Lung microvascular endothelial cell (primary cell): ENCODE results near the gene SNX18. TPM values are rescaled to one million over a fixed set of nuclear protein-coding genes. Genes with fewer than 3 reads are reported as not detected.

Experiments used
- DNase-seq, 2 donors: peaks; one replicate each; pipeline versions ENCODE4 v3.0.0 to v3.0.0-alpha.2; 2010; ENCODE audit warnings: low read depth in 2 of 2
- total RNA-seq: library from RNA; depleted of rRNA; stranded (reverse); fragments of >200 nt; gene quantifications from 2 replicates; pipeline ENCODE4 v1.2.1, GENCODE V29; 2014

The SNX18 gene
- total RNA-seq, 1 donor from 2014 or later, result 11.3 TPM

DNA sequence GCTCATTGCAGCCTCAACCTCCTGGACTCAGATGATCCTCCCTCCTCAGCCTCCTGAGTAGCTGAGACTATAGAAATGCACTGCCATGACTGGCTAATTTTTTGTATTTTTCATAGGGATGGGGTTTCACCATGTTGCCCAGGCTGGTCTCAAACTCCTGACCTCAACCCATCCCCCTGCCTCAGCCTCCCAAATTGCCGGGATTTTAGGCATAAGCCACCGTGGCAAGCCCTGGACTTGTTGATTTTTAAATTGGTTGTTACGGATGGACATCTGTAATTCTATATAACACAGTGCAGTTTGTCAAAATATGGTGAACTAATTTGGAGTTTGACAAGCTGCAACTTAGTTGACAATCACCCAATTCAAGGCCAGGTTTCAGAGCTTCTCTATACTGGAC is 22.7 kb downstream of the SNX18 start:
- no peak for DNase-seq

DNA sequence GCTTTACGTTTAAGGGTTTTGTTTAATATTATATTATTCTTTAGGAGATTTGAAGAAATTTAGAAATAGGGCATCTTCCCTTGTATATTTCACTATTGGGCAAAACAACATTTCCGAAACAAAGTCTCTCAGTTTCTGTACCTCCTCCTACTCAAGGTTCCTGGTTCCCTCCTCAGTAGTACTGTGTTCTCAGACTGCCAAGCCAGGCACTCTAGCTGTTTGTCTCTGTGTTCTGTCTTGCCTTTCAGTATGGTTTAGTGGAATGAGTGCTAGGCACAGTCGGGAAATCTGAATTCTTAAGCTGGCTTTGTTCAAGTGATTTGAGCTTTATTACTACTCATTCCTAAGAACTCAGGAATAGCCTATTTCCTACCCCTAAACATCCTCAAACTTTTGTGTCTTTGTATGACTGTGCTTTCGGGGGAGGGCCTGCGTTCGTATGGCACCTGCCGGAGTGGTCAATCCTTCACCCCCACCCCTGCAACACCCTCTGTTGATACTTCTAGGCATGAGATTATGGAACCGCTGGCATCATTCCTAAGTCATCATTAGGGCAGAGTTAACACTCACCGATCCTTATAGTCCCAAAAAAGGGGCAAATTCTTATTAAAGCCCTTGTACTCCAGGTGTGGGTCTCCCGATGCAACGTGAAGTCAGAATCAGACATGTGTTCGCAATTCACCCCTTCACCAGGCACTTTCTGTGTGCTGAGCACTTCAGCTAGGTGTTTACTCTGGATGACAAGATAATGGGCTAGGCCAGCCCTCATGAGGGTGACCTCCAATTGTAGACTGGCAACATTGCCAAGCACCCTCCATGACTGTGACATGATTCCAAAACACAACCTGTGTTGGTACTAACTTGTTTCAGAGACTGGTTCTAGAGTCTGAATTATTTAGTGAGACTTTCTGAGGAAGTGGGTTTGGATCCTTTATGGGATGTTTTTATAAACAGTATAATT is 24.5 kb downstream of the SNX18 start:
- DNase-seq, result no peak

DNA sequence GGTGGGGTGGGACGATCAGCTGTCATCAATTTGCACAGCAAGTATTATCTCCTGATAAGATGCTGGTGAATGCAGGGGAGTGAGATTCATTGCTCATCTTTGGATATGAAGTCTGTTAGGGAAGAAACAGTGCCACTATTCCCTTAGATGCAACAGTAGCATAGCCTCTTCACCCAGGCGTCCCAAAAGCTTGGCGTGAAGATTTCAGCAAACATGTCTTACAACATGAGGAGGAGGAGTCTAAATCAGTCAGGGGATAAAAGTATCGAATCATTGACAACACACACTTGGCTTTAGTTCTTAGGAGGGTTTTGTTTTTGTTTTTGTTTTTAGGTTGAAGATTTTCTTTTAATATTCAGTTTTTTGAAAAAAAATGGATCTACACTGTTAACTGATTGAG is 26.5 kb downstream of the SNX18 start:
- DNase-seq, result no peak

DNA sequence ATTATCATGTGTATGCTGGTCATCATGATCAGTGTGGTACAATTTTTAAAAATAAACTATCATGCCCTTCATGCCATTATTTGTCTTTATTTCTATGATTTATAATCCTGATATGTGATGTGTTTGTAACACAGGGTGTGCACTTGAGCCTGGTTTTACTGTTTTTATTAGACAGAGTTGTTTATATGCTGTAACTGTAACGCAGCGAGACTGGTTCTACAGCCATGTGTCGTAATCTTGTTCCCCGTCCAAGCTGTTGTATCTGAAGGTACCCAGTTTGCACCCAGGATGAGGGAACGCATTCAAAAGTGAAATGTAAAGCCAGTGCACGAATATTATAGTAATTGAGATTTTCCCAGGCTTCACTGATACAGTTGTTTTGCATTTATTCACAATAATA is 28.2 kb downstream of the SNX18 start:
- no peak for DNase-seq

DNA sequence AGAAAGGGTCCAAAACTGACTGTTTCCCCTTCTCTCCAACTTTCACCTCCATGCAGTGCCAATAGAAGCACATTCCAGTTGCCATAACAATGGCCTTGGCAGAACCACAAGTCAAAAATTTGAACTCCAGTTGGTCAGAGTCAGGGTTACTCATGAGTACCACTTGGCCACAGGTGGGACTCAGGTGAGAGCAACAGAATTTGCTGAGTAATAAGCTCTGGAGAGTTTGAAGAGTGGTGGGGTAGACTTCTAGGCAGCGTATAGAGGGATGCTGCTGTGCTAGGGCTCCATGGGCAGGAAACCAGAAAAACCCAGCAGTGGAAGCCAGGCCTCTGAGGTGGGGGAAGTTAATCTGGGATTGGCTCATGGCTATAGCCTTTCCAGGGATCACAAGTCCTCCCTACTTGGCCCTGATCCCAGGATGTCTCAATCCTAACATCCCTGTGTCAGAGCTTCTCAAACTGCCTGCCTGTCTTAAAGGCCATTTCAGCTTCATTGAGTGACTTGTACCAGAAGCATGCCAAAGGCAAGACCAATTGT is 30.2 kb downstream of the SNX18 start:
- DNase-seq, result peak; percentile 47 to 51

DNA sequence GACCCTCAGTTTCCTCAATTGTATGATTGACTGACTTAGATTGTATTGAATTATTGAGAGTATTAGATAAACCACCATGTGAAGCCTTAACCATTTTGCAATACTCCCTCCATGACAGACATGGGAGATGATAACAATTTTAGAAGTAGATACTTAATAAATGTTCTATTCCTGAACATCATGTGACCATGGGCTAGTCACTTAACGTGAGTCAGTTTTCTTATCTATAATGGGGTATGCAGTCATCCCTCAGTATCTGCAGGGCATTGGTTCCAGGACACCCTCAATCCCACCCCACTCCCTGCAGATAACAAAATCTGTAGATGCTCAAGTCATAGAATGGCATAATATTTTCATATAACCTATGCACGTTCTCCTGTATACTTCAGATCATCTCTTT is 31.0 kb downstream of the SNX18 start:
- DNase-seq, result no peak

DNA sequence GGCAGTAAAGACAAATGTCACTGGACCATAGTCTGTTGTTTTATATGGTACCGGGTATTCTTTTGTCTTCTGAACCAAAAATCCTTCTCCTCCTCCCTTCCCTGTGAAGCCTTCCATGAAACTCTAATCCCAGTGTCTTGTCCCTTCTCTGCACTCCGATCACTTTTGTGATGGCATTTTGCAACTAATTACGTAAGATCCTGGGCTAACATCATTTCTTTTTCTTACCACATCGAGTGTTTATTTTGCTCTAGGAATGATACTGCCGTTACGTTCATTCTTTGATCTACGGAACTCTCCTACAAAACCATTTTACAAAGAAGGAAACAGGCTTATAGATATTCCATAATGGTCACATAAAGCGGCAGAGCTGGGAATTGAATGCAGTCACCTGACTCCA is 33.7 kb downstream of the SNX18 start:
- no peak for DNase-seq

DNA sequence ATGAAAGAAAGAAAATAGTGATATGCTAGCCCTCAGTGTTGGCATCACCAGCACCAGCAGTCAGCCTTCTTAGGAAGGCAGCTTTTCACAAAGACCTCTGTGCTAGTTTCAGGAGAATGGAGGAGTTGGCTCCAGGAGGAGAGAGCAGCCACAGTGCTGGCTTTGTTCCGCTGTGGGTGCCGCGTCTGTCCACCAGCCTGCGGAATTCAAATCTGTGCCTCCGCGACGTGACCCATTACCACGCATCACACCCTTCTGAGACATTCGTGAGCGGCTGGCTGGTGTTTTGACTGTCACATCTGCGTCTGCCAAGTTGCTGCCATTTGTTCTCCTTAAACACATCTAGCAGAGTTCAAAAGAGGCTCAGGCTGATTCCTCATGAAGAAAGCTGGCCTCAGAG is 34.4 kb downstream of the SNX18 start:
- DNase-seq, result no peak

DNA sequence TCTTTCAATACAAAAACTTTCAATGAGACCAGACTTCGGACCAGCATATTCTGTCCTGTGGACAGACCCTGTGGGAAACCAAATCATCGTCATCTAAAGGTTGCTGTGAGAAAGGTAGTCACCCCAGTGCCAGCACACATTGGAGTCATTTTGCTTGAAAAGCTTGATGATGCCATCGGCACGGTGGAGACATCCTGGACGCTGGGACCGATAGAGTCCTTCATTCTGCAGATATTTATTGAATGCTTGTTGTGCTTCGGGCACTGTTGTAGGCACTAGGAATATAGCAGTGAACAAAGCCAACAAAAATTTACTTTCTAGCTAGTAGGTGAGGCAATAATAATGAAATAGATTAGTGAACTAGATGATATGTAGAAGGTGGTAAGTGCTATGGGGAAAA is 34.9 kb downstream of the SNX18 start:
- DNase-seq, result no peak

DNA sequence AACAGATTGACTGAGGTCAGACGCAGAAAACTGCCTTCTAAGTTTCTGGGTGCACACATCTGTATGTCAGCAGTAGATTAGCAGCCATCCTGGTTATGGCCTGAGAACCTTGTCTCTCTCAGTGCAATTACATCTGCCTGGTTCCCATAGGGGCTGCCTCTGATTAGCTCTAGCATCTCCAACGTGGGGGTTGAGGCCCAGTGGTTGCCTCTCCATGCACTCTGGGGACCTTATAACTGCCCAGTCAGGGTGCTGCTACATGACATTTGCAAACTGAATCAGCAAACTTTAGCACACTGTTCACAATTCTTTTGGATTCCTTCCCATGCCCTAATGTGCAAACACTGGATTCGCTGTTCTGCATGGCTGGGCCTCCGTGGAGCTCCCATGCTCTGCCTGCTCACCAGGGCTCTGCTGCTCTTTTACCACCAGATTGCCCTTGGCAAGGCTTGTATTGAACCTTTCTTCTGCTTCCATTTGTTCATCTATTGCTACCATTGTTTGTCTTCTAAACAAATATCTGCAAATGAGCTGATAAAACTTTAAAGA is 36.2 kb downstream of the SNX18 start:
- no peak for DNase-seq

DNA sequence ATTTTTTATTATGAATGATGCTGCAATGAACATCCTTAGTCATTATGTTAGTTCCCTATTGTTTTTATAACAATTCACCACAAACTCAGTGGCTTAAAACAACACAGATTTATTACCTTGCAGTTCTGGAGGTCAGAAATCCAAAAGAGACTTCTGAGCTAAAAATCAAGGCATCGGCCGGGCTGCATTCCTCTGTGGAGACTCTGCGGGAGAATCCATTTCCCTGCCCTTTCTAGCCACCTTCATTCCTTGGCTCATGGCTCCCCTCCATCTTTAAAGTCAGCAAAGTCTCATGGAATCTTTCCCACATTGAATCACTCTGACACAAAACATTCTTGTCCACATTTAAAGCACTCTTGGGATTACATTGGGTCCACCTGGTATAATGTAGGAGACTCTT is 38.6 kb downstream of the SNX18 start:
- DNase-seq, result peak in 1 of 2 donors; percentile 35

DNA sequence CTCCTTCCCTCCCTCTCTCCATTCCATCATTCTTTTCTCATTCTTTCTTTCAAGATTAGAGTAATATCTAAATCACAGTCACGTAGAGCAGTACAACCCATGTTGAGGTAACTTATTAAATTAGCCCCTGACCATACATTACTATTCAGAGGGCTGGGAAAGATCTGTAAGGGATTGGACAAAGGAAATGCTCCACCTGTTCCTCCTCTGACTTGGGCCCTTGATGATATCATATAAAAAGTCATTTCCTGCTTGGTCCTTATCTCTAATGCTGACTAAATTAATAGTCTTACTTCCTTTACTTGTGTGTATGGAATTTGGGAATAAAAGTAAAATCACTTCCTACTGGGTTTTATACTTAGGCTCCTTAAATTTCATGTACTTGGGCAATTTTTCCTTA is 40.8 kb downstream of the SNX18 start:
- DNase-seq, result peak in 1 of 2 donors; percentile 63

DNA sequence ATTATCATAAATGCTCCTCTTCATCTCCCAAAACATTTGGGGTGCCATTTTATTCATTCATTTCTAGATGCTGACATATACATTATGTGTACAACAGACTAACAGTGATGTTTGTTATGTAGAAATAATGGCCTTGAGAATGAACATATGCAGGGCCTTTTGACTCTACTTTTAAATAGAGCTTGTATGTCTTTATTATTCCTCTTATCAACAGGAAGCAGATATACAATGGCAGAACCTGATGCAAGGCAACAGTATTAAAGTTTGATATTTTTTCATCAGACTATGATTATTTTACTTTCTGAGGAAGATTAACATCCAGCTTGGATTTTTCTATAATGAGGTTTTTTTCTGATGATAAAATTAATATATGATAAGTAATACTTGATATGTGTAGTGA is 44.1 kb downstream of the SNX18 start:
- peak; percentile 20 to 21 for DNase-seq

DNA sequence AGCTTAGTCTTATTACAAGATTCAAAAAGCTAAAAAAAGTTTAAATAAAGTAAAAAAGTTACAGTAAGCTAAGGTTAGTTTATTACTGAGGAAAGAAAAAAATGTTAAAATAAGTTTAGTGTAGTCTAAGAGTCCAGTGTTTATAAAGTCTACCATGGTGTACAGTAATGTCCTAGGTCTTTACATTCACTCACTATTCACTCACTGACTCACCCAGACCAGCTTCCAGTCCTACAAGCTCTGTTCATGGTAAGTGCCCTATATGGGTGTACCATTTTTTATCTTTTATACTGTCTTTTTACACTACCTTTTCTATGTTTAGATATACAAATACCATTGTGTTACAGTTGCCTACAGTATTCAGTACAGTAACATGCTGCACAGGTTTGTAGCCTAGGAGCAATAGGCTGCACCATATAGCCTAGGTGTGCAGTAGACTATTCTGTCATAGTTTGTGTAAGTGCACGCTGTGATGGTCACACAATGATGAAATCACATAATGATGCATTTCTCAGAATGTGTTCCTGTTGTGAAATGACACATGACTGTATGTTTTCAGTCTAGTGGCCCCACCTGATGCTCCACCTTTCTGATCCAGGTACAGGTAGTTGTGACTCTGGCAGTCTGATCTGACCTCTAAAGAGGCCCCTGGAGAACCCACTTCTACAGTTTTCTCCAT is 45.7 kb downstream of the SNX18 start:
- no peak for DNase-seq

DNA sequence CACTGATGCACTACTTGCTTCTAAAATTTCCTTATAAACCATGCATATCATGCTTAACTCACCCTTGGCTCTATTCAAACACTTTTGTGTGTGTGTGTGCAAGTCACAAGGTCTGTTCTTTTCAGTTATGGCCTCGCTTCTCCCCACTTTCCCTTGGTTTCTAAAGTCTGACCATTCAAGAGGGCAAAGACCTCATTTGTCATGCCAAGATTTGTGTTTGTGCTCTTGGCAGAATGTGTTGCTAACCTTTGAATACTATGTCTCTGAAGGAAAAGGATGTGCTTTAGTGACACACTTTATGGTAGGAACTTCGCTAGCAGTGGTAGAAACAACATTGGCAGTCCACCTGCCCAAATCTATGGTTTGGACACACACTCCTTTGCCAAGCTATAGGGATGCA is 50.4 kb downstream of the SNX18 start:
- DNase-seq, result no peak

DNA sequence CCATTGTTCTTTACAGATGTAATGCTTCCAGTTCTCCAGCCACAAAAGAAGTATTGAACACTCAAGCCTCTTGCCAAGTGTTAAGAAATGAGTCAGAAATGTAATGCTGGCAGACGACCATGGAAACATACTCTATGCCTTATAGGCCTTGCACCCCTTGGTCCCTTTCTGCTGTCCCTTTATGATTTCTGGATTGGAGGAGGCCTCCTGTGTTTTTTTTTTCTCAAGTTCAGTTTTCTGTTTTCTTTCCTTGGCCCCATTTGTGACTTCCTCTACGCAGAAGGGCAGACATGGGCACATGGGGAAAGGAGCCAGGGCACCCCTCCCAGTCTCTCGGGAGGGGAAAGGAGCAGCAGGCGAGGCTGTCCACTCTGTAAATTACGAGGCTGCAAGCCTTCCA is 53.4 kb downstream of the SNX18 start:
- DNase-seq, result peak in 1 of 2 donors; percentile 58

DNA sequence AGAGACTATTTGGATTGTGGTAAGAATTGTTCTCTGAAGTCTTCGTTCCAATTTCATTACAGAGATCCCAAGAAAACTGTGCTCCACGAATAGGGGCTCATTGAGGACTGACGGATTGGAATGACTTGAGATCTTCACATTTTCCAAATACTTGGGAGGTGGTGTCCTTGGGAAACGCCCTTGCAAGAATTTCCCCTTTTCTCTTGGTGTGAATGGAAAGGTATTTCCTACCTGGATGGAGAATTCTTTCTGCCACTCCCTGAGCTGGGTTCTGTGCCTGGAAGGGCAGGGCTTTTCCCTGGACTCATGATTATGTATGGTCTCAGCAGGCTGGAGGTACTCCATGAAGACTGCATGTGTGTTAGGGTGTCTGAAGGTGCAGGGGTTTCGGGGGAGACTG is 53.9 kb downstream of the SNX18 start:
- DNase-seq, result no peak

DNA sequence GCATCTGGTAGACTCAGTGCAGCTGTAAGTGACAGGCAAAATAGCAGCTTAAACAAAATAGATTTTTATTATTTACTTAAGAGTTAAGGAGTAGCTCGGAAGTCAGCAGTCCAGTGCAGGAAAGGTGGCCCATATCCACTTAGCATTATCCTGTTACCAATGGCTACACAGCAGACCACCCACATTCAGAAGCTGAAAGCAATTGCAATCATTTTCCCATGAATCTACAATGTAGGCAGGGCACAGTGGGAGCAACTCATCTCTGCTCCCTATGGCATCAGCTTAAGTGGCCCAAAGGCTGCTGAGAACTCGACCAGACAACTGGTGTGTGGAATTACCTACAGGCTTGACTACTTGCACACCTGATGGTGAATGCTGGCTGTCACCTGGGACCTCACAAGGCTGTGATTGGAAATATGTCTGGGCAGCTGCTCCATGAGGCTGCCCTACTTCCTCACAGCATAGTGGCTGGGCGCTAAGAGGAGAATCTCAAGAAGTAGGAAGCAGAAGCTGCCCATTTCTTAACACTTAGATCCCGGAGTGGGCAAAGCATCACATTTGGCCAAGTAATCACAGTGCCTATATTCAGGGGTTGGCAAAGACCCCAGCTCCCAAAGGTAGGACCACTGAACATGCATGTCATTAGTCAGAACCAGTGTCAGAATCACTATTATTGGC is 56.4 kb downstream of the SNX18 start:
- DNase-seq, result no peak

DNA sequence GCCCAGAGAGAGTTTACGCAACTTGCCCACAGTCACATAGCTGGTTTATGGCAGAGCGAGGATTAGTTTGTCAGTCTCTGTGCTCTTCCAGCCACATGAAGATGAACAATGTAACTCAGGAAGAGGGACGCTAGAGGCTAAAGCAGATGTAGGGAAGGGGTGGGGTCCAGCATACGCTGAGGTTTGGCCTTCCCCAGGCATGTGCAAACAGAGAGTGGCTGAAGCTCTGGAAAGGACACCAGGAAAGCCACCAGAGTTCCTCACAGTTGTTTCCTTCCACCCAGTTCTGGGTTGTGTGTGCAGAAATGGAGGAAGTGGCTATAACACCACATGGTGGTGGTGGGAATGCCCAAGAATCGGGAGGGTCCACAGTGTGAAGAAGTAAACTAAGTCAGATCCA is 60.0 kb downstream of the SNX18 start:
- no peak for DNase-seq

DNA sequence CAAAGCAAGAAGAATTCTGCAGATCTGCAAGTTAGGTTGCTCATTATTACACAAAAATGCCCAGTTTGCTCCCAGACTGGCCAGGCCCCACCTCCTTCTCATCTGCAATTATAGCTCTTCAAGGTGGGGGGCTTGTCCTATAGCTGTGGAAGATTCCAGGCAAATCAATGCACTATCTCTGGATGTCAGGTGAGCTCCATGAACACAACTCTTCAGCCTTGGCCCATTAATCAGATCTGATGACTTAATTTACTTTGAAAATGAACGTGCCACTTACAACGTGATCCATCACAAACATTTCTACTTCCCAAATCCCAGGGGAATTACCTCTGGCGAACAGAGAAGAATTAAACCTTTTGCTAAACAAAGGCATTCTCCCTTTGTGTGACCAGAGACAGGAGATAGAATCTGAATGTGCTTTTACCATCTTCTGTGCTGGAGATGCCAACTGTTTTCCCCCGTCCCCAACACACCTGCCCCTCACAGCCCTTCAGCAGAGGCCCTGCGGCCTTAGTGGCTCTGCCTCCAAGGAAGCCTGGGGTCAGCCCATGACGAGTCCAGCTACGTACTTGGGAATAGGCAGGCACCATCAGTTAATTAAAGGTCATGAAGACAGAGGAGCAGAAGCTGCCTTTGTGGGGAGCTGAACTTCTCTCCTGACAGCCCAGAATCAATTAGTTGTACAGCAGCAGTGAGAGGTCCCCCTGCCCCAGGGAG is 60.5 kb downstream of the SNX18 start:
- no peak for DNase-seq
